Hepatocyte (in vitro differentiated cells): ENCODE measurements around the gene RAPGEF4.

Source experiments
- CTCF ChIP-seq: fragments of 200-600 bp; sonication (generic); IDR thresholded peaks from 2 replicates; pipeline ENCODE4 v1.5.1; 2016; ENCODE audit warnings: antibody characterized with exemption, mild to moderate bottlenecking; ENCODE audit not compliant: poor library complexity
- EZH2phosphoT487 ChIP-seq: fragments of 200-600 bp; sonication (generic); IDR thresholded peaks from one replicate; pipeline ENCODE4 v1.6.1; 2018; ENCODE audit warnings: antibody characterized with exemption, mild to moderate bottlenecking, low read depth, moderate library complexity; ENCODE audit not compliant: unreplicated experiment, severe bottlenecking

- no peak for TF ChIP-seq CTCF
- no peak for TF ChIP-seq EZH2phosphoT487
These were observed 231.7 kb downstream of the RAPGEF4 start for GRCh38 chr2:172967036-172967982.
